Naive thymus-derived CD4-positive, alpha-beta T cell (primary cell): ENCODE measurements around the gene C10orf90. TPM values are rescaled to one million over a fixed set of nuclear protein-coding genes. Genes with fewer than 3 reads are reported as not detected.

ENCODE experiments used
- ATAC-seq: fragments of 150-1000 bp; cut with Tn5 transposase; 2 replicates; pipeline ENCODE4 v1.10.0; 2021; ENCODE audit warnings: mild to moderate bottlenecking, moderate library complexity
- CTCF ChIA-PET: fragments of 350-600 bp; sonication (Branson Sonifier 250); formaldehyde crosslinking; loops from one replicate; lab custom pipeline; 2021; ENCODE audit warnings: antibody characterized with exemption; lab: Charles Lee
- POLR2A ChIA-PET: fragments of 350-600 bp; sonication (Branson Sonifier 250); formaldehyde crosslinking; loops from one replicate; lab custom pipeline; 2021; ENCODE audit warnings: antibody characterized with exemption, inconsistent platforms; lab: Charles Lee
- DNase-seq, 9 donors: peaks; one replicate each; pipeline versions ENCODE4 v3.0.0 to v3.0.0-alpha.2; 2020 to 2022; ENCODE audit warnings: mixed read lengths in 1 of 9
- H3K27ac ChIP-seq: one replicate; pipeline ENCODE4 v1.7.0; 2013; ENCODE audit warnings: mild to moderate bottlenecking, low read depth, low read length, moderate library complexity
- H3K27me3 ChIP-seq, 2 donors: one replicate each; pipeline ENCODE4 v1.7.0; 2013; ENCODE audit warnings: low read length in 2 of 2, mild to moderate bottlenecking in 2 of 2, moderate library complexity in 2 of 2; ENCODE audit not compliant: control insufficient read depth in 2 of 2, insufficient read depth in 2 of 2
- H3K36me3 ChIP-seq, 3 experiments: 1 replicate in 2 of 3; 2 replicates in 1 of 3; pipeline ENCODE4 v1.7.0; 2013; ENCODE audit warnings: low read length in 3 of 3, mild to moderate bottlenecking in 3 of 3, moderate library complexity in 1 of 3; ENCODE audit not compliant: insufficient read depth in 3 of 3, control insufficient read depth in 2 of 3
- H3K4me1 ChIP-seq, 2 donors: one replicate each; pipeline ENCODE4 v1.7.0; 2013; ENCODE audit warnings: low read length in 2 of 2, mild to moderate bottlenecking in 2 of 2, moderate library complexity in 1 of 2; ENCODE audit not compliant: control insufficient read depth in 2 of 2, insufficient read depth in 2 of 2
- H3K4me3 ChIP-seq: 2 replicates; pipeline ENCODE4 v1.7.0; 2013; ENCODE audit warnings: mild to moderate bottlenecking, low read length
- H3K9me3 ChIP-seq, 3 experiments: 1 replicate in 2 of 3; 2 replicates in 1 of 3; pipeline ENCODE4 v1.7.0; 2013; ENCODE audit warnings: low read length in 3 of 3; ENCODE audit not compliant: control insufficient read depth in 2 of 3
- H3K27ac Mint-ChIP-seq, 9 donors: one replicate each; pipeline ENCODE4 v1.8.0; 2020 to 2022; ENCODE audit warnings: mixed read lengths in 9 of 9, mild to moderate bottlenecking in 8 of 9, moderate library complexity in 5 of 9, inconsistent platforms in 2 of 9
- H3K27me3 Mint-ChIP-seq, 5 donors: one replicate each; pipeline ENCODE4 v1.8.0; 2021 to 2022; ENCODE audit warnings: mixed read lengths in 5 of 5, mild to moderate bottlenecking in 1 of 5
- H3K36me3 Mint-ChIP-seq, 5 donors: one replicate each; pipeline ENCODE4 v1.8.0; 2020 to 2022; ENCODE audit warnings: mixed read lengths in 5 of 5, mild to moderate bottlenecking in 3 of 5, inconsistent platforms in 1 of 5
- H3K4me1 Mint-ChIP-seq, 7 donors: one replicate each; pipeline ENCODE4 v1.8.0; 2020 to 2022; ENCODE audit warnings: mixed read lengths in 7 of 7, mild to moderate bottlenecking in 3 of 7, inconsistent platforms in 1 of 7
- H3K4me3 Mint-ChIP-seq, 10 donors: one replicate each; pipeline ENCODE4 v1.8.0; 2020 to 2022; ENCODE audit warnings: mild to moderate bottlenecking in 10 of 10, mixed read lengths in 10 of 10, moderate library complexity in 6 of 10, inconsistent platforms in 2 of 10
- H3K9me3 Mint-ChIP-seq, 11 donors: one replicate each; pipeline ENCODE4 v1.8.0; 2020 to 2022; ENCODE audit warnings: mixed read lengths in 11 of 11, mild to moderate bottlenecking in 4 of 11, inconsistent platforms in 1 of 11, moderate library complexity in 1 of 11
- intact Hi-C, 2 donors: fragments of 100-400 bp; cut with micrococcal nuclease; formaldehyde crosslinking; loops; one replicate each; pipeline ENCODE4 v1.15.1; 2023
- polyA plus RNA-seq, 2 donors: library from polyadenylated mRNA; unstranded; fragments of 300-500 nt; fragmentation: Illumina TruSeq; gene quantifications; one replicate each; pipeline ENCODE4 v1.2.3, GENCODE V29; 2021
- total RNA-seq, 6 experiments: library from RNA in 5 of 6; stranded (reverse) in 5 of 6; gene quantifications; 1 replicate in 5 of 6; 2 replicates in 1 of 6; pipeline ENCODE4 v1.2.3 and lab custom pipeline; 2021 to 2026

Gene C10orf90
- total and polyA plus RNA-seq, 7 experiments from 2014 or later: not detected

GRCh38 chr10:126654579-126654978, 15.9 kb downstream of the C10orf90 start:
- H3K9me3 Mint-ChIP-seq: peaks cover 0 to 3% (median 0%) of the 10 kb centered on the region in 11 donors
- no peak overlapping the region for H3K4me3 Mint-ChIP-seq
- intact Hi-C loops: no loop called here
- CTCF ChIA-PET: no interaction called here
- Histone ChIP-seq H3K36me3 (no peaks in the 10 kb centered on the region), H3K9me3 (no peaks in the 10 kb centered on the region), H3K4me1 (no peaks in the 10 kb centered on the region), H3K27ac (no peak overlapping the region), H3K27me3 (no peaks in the 10 kb centered on the region), H3K4me3 (no peak overlapping the region)
- DNase-seq: no peak
- POLR2A ChIA-PET: no interaction called here
- no peaks in the 10 kb centered on the region for H3K4me1 Mint-ChIP-seq
- H3K27ac Mint-ChIP-seq: no peak overlapping the region
- H3K27me3 Mint-ChIP-seq: peaks cover 0 to 5% (median 2%) of the 10 kb centered on the region in 5 donors
- no peak for ATAC-seq
- H3K36me3 Mint-ChIP-seq: no peaks in the 10 kb centered on the region

GRCh38 chr10:126651467-126651866, 19.0 kb downstream of the C10orf90 start:
- no peak for DNase-seq
- H3K9me3 Mint-ChIP-seq: peaks cover 0 to 6% (median 0%) of the 10 kb centered on the region in 11 donors
- CTCF ChIA-PET: no interaction called here

GRCh38 chr10:126650161-126650560, 20.3 kb downstream of the C10orf90 start:
- Mint-ChIP-seq H3K36me3 (no peaks in the 10 kb centered on the region), H3K27ac (no peak overlapping the region), H3K4me1 (no peaks in the 10 kb centered on the region), H3K9me3 (peaks cover 0 to 6% (median 0%) of the 10 kb centered on the region in 11 donors), H3K4me3 (no peak overlapping the region), H3K27me3 (peaks cover 0 to 10% (median 5%) of the 10 kb centered on the region in 5 donors)
- DNase-seq: no peak
- no peaks in the 10 kb centered on the region for H3K27me3 ChIP-seq
- ATAC-seq: no peak
- H3K4me1 ChIP-seq: no peaks in the 10 kb centered on the region
- no peak overlapping the region for H3K27ac ChIP-seq
- ChIA-PET CTCF (no interaction called here), POLR2A (no interaction called here)
- no peaks in the 10 kb centered on the region for H3K36me3 ChIP-seq
- H3K4me3 ChIP-seq: no peak overlapping the region
- intact Hi-C loops: no loop called here
- no peaks in the 10 kb centered on the region for H3K9me3 ChIP-seq

More at GRCh38 chr10:126651467-126651866, 19.0 kb downstream of the C10orf90 start:
- no peaks in the 10 kb centered on the region for H3K27me3 ChIP-seq
- H3K27ac Mint-ChIP-seq: no peak overlapping the region
- no peak overlapping the region for H3K4me3 ChIP-seq
- H3K27me3 Mint-ChIP-seq: peaks cover 0 to 10% (median 5%) of the 10 kb centered on the region in 5 donors
- H3K4me1 ChIP-seq: no peaks in the 10 kb centered on the region
- POLR2A ChIA-PET: no interaction called here
- ATAC-seq: no peak
- no peak overlapping the region for H3K4me3 Mint-ChIP-seq
- H3K36me3 ChIP-seq: no peaks in the 10 kb centered on the region
- no peaks in the 10 kb centered on the region for H3K4me1 Mint-ChIP-seq
- H3K36me3 Mint-ChIP-seq: no peaks in the 10 kb centered on the region
- no peaks in the 10 kb centered on the region for H3K9me3 ChIP-seq
- H3K27ac ChIP-seq: no peak overlapping the region
- intact Hi-C loops: no loop called here

GRCh38 chr10:126647116-126647515, 23.4 kb downstream of the C10orf90 start:
- Histone ChIP-seq H3K9me3 (no peaks in the 10 kb centered on the region), H3K4me1 (no peaks in the 10 kb centered on the region), H3K27ac (no peak overlapping the region), H3K4me3 (no peak overlapping the region), H3K36me3 (no peaks in the 10 kb centered on the region), H3K27me3 (no peaks in the 10 kb centered on the region)
- CTCF ChIA-PET: no interaction called here
- Mint-ChIP-seq H3K4me3 (no peak overlapping the region), H3K9me3 (peaks cover 0 to 7% (median 3%) of the 10 kb centered on the region in 11 donors), H3K27ac (no peak overlapping the region), H3K4me1 (no peaks in the 10 kb centered on the region), H3K36me3 (no peaks in the 10 kb centered on the region), H3K27me3 (peaks cover 0 to 20% (median 5%) of the 10 kb centered on the region in 5 donors)
- no peak for ATAC-seq
- POLR2A ChIA-PET: no interaction called here
- DNase-seq: no peak
- intact Hi-C loops: no loop called here

GRCh38 chr10:126646110-126646509, 24.4 kb downstream of the C10orf90 start:
- intact Hi-C loops: no loop called here
- Mint-ChIP-seq H3K9me3 (peaks cover 0 to 7% (median 3%) of the 10 kb centered on the region in 11 donors), H3K27ac (no peak overlapping the region), H3K36me3 (no peaks in the 10 kb centered on the region), H3K4me3 (no peak overlapping the region), H3K27me3 (peaks cover 0 to 20% (median 5%) of the 10 kb centered on the region in 5 donors), H3K4me1 (no peaks in the 10 kb centered on the region)
- Histone ChIP-seq H3K36me3 (no peaks in the 10 kb centered on the region), H3K27me3 (no peaks in the 10 kb centered on the region), H3K27ac (no peak overlapping the region), H3K4me1 (no peaks in the 10 kb centered on the region), H3K9me3 (no peaks in the 10 kb centered on the region), H3K4me3 (no peak overlapping the region)
- no peak for DNase-seq
- POLR2A ChIA-PET: no interaction called here
- ATAC-seq: no peak
- CTCF ChIA-PET: no interaction called here

GRCh38 chr10:126640401-126640800, 30.1 kb downstream of the C10orf90 start:
- Mint-ChIP-seq H3K36me3 (no peaks in the 10 kb centered on the region), H3K4me1 (no peaks in the 10 kb centered on the region), H3K27me3 (peaks cover 0 to 10% (median 0%) of the 10 kb centered on the region in 5 donors), H3K9me3 (peaks cover 0 to 12% (median 2%) of the 10 kb centered on the region in 11 donors), H3K27ac (no peak overlapping the region), H3K4me3 (no peak overlapping the region)
- H3K27me3 ChIP-seq: no peaks in the 10 kb centered on the region
- no peak overlapping the region for H3K27ac ChIP-seq
- no peak for DNase-seq
- ATAC-seq: no peak
- POLR2A ChIA-PET: no interaction called here
- H3K4me3 ChIP-seq: no peak overlapping the region
- CTCF ChIA-PET: no interaction called here
- no peaks in the 10 kb centered on the region for H3K9me3 ChIP-seq
- H3K4me1 ChIP-seq: no peaks in the 10 kb centered on the region
- intact Hi-C loops: no loop called here
- no peaks in the 10 kb centered on the region for H3K36me3 ChIP-seq

GRCh38 chr10:126639084-126639483, 31.4 kb downstream of the C10orf90 start:
- ChIA-PET POLR2A (no interaction called here), CTCF (no interaction called here)
- Mint-ChIP-seq H3K36me3 (no peaks in the 10 kb centered on the region), H3K9me3 (peaks cover 0 to 12% (median 2%) of the 10 kb centered on the region in 11 donors), H3K4me1 (no peaks in the 10 kb centered on the region), H3K27me3 (peaks cover 0 to 8% (median 0%) of the 10 kb centered on the region in 5 donors), H3K27ac (no peak overlapping the region), H3K4me3 (no peak overlapping the region)
- DNase-seq (no peak), ATAC-seq (no peak)
- Histone ChIP-seq H3K27me3 (no peaks in the 10 kb centered on the region), H3K27ac (no peak overlapping the region), H3K4me3 (no peak overlapping the region), H3K36me3 (no peaks in the 10 kb centered on the region), H3K4me1 (no peaks in the 10 kb centered on the region), H3K9me3 (no peaks in the 10 kb centered on the region)
- intact Hi-C loops: no loop called here
